NCI-H128 (cell line): ENCODE results near the gene PDZRN3.

ENCODE experiments used
- DNase-seq: peaks from one replicate; lab custom pipeline; 2025; ENCODE audit not compliant: unreplicated experiment; lab: John Stamatoyannopoulos, UW

The PDZRN3 gene

GRCh38 chr3:73399666-73400253 is 225.0 kb downstream of the PDZRN3 start:
- DNase-seq, result no peak

GRCh38 chr3:73399106-73399505 is 225.6 kb downstream of the PDZRN3 start:
- no peak for DNase-seq

- no peak for DNase-seq
Measured at GRCh38 chr3:73398084-73398483, 226.7 kb downstream of the PDZRN3 start.

GRCh38 chr3:73394240-73394639 is 230.5 kb downstream of the PDZRN3 start:
- no peak for DNase-seq

GRCh38 chr3:73393005-73393404 is 231.7 kb downstream of the PDZRN3 start:
- DNase-seq, result no peak

GRCh38 chr3:73391984-73392383 is 232.8 kb downstream of the PDZRN3 start:
- no peak for DNase-seq

GRCh38 chr3:73389928-73390327 is 234.8 kb downstream of the PDZRN3 start:
- DNase-seq, result no peak

GRCh38 chr3:73389117-73389813 is 235.5 kb downstream of the PDZRN3 start:
- DNase-seq, result no peak

- no peak for DNase-seq
Measured at GRCh38 chr3:73385568-73385967, 239.2 kb downstream of the PDZRN3 start.

- no peak for DNase-seq
Measured at GRCh38 chr3:73384091-73384906, 240.4 kb downstream of the PDZRN3 start.

- no peak for DNase-seq
Measured at GRCh38 chr3:73383470-73384049, 241.2 kb downstream of the PDZRN3 start.

- no peak for DNase-seq
Measured at GRCh38 chr3:73381551-73381950, 243.2 kb downstream of the PDZRN3 start.

- no peak for DNase-seq
Measured at GRCh38 chr3:73380735-73381532, 243.8 kb downstream of the PDZRN3 start.

GRCh38 chr3:73379465-73379864 is 245.3 kb downstream of the PDZRN3 start:
- no peak for DNase-seq

- no peak for DNase-seq
Measured at GRCh38 chr3:73378207-73378606, 246.5 kb downstream of the PDZRN3 start.

GRCh38 chr3:73365756-73366397 is 258.9 kb downstream of the PDZRN3 start:
- DNase-seq, result no peak

- DNase-seq, result no peak
Measured at GRCh38 chr3:73364517-73364916, 260.2 kb downstream of the PDZRN3 start.

GRCh38 chr3:73363093-73363492 is 261.6 kb downstream of the PDZRN3 start:
- no peak for DNase-seq

GRCh38 chr3:73361591-73361990 is 263.1 kb downstream of the PDZRN3 start:
- no peak for DNase-seq

- DNase-seq, result no peak
Measured at GRCh38 chr3:73353649-73354217, 271.0 kb downstream of the PDZRN3 start.
